Measurements from ENCODE around the gene LIN7B.
"Not testable (repeated sequence)": the region's sequence is repeated elsewhere in the genome, so short reads cannot be mapped to it uniquely, and the experiment has no call there.

DNA sequence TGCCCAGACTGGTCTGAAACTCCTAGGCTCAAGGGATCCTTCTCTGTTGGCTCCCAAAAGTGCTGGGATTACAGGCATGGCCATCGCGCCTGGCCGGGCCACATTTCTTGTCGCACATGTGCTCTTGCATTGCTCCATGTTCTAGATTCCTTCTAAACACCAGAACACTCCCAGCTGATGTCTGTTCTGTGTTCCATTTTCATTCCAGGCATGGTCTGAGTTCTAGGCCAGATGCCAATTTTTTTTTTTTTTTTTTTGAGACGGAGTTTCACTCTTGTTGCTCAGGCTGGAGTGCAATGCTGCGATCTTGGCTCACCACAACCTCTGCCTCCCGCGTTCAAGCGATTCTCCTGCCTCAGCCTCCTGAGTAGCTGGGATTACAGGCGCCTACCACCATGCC is 7.7 kb downstream of the LIN7B start:
- TF ChIP-seq, protein P1, sequence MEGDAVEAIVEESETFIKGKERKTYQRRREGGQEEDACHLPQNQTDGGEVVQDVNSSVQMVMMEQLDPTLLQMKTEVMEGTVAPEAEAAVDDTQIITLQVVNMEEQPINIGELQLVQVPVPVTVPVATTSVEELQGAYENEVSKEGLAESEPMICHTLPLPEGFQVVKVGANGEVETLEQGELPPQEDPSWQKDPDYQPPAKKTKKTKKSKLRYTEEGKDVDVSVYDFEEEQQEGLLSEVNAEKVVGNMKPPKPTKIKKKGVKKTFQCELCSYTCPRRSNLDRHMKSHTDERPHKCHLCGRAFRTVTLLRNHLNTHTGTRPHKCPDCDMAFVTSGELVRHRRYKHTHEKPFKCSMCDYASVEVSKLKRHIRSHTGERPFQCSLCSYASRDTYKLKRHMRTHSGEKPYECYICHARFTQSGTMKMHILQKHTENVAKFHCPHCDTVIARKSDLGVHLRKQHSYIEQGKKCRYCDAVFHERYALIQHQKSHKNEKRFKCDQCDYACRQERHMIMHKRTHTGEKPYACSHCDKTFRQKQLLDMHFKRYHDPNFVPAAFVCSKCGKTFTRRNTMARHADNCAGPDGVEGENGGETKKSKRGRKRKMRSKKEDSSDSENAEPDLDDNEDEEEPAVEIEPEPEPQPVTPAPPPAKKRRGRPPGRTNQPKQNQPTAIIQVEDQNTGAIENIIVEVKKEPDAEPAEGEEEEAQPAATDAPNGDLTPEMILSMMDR (IDR thresholded peaks at IDR 0.05; ENCODE audit: control extremely low read depth in 1 of 3, insufficient read depth in 1 of 3, low read depth in 1 of 3, low read length in 3 of 3), result not testable (repeated sequence)
- TF ChIP-seq CEBPB (IDR thresholded peaks at IDR 0.05; ENCODE audit: low read depth, low read length); POLR2A (IDR thresholded peaks at IDR 0.05; ENCODE audit: control extremely low read depth in 1 of 2, low read depth in 2 of 2, low read length in 2 of 2); CREB1 (IDR thresholded peaks at IDR 0.05); ZNF274 (IDR thresholded peaks at IDR 0.05; ENCODE audit: borderline replicate concordance, extremely low read depth, low read length); TAF1 (IDR thresholded peaks at IDR 0.05; ENCODE audit: low read depth, low read length); RAD21 (IDR thresholded peaks at IDR 0.05 in 1 of 2, conservative IDR thresholded peaks at IDR 0.05 in 1 of 2; ENCODE audit: low read depth in 2 of 2, low read length in 2 of 2); EZH2 (IDR thresholded peaks at IDR 0.05; ENCODE audit: low read depth, low read length, severe bottlenecking); E2F6 (IDR thresholded peaks at IDR 0.05): not testable (repeated sequence)
- TF ChIP-seq, protein P2, sequence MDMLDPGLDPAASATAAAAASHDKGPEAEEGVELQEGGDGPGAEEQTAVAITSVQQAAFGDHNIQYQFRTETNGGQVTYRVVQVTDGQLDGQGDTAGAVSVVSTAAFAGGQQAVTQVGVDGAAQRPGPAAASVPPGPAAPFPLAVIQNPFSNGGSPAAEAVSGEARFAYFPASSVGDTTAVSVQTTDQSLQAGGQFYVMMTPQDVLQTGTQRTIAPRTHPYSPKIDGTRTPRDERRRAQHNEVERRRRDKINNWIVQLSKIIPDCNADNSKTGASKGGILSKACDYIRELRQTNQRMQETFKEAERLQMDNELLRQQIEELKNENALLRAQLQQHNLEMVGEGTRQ (IDR thresholded peaks at IDR 0.05; ENCODE audit: low read length), result not testable (repeated sequence)
